ENCODE measurements around the gene AKR1B1.

Gene AKR1B1

GRCh38 chr7:134452991-134453473 lies 5.9 kb downstream of the AKR1B1 start:
- peaks cover 66% of the 10 kb centered on the region for H3K36me3 ChIP-seq

DNA sequence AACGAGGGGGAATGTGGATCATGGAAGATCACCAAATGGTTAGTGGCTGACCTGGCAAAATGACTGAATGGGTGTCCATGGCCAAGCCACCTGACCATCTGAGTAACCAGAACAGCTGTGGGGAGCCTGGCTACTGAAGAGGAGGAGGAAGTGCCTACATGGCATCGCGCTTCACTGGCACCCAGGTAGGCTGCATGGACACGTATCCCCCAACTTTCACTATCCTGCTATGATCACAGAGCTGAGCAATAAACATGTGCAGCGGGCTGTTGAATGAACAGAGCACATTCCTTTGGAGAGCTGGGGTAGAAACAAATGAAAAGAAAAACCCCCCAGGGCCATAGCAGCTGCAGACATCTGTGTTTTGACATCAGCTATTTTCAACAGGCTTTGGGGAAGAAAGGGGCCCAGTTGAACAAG lies 6.5 kb downstream of the AKR1B1 start:
- no peaks in the 10 kb centered on the region for H3K9me3 ChIP-seq (ENCODE audit: severe bottlenecking)
- H3K27ac ChIP-seq: no peak overlapping the region
- H3K4me3 ChIP-seq (ENCODE audit: low read depth, low read length): no peak overlapping the region
- TF ChIP-seq, protein P1, sequence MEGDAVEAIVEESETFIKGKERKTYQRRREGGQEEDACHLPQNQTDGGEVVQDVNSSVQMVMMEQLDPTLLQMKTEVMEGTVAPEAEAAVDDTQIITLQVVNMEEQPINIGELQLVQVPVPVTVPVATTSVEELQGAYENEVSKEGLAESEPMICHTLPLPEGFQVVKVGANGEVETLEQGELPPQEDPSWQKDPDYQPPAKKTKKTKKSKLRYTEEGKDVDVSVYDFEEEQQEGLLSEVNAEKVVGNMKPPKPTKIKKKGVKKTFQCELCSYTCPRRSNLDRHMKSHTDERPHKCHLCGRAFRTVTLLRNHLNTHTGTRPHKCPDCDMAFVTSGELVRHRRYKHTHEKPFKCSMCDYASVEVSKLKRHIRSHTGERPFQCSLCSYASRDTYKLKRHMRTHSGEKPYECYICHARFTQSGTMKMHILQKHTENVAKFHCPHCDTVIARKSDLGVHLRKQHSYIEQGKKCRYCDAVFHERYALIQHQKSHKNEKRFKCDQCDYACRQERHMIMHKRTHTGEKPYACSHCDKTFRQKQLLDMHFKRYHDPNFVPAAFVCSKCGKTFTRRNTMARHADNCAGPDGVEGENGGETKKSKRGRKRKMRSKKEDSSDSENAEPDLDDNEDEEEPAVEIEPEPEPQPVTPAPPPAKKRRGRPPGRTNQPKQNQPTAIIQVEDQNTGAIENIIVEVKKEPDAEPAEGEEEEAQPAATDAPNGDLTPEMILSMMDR (IDR thresholded peaks at IDR 0.05; ENCODE audit: low read depth, low read length): no peak
- no peaks in the 10 kb centered on the region for H3K27me3 ChIP-seq (ENCODE audit: insufficient read depth, low read depth, severe bottlenecking)
- peaks cover 72% of the 10 kb centered on the region for H3K36me3 ChIP-seq
- no peak for DNase-seq

More at GRCh38 chr7:134452991-134453473, 5.9 kb downstream of the AKR1B1 start:
- Histone ChIP-seq H3K4me3 (ENCODE audit: low read depth, low read length) (no peak overlapping the region), H3K27me3 (ENCODE audit: insufficient read depth, low read depth, severe bottlenecking) (no peaks in the 10 kb centered on the region), H3K27ac (no peak overlapping the region), H3K9me3 (ENCODE audit: severe bottlenecking) (no peaks in the 10 kb centered on the region)
- no peak for DNase-seq
- TF ChIP-seq, protein P1 (IDR thresholded peaks at IDR 0.05; ENCODE audit: low read depth, low read length): no peak

DNA sequence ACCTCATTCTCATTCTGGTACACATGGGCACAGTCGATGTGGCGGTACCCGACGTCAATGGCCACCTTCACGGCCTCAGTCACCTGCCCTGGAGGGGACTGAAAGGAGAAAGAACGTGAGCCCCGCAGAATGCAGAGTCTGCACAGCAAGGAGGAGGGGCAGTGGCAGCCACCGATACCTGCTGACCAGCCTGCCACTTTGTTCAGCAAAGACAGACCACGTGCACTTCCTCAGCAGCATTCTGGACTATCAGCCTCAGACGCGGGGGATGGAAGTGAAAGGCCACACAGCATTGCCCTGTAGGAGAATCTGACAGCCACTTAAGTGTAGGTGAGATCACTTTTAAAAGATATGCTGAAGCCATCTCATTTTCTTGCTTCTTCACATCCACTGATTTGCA lies 7.2 kb downstream of the AKR1B1 start:
- TF ChIP-seq, protein P1 (IDR thresholded peaks at IDR 0.05; ENCODE audit: low read depth, low read length): no peak
- no peaks in the 10 kb centered on the region for H3K27me3 ChIP-seq (ENCODE audit: insufficient read depth, low read depth, severe bottlenecking)
- H3K27ac ChIP-seq: no peak overlapping the region
- DNase-seq: no peak
- H3K9me3 ChIP-seq (ENCODE audit: severe bottlenecking): no peaks in the 10 kb centered on the region
- H3K36me3 ChIP-seq: peaks cover 73% of the 10 kb centered on the region
- H3K4me3 ChIP-seq (ENCODE audit: low read depth, low read length): no peak overlapping the region

GRCh38 chr7:134450294-134451000 lies 8.5 kb downstream of the AKR1B1 start:
- Histone ChIP-seq H3K27ac (no peak overlapping the region), H3K27me3 (ENCODE audit: insufficient read depth, low read depth, severe bottlenecking) (no peaks in the 10 kb centered on the region), H3K36me3 (peaks cover 73% of the 10 kb centered on the region), H3K9me3 (ENCODE audit: severe bottlenecking) (no peaks in the 10 kb centered on the region), H3K4me3 (ENCODE audit: low read depth, low read length) (no peak overlapping the region)
- TF ChIP-seq, protein P1 (IDR thresholded peaks at IDR 0.05; ENCODE audit: low read depth, low read length): no peak
- DNase-seq: no peak

GRCh38 chr7:134449680-134450079 lies 9.2 kb downstream of the AKR1B1 start:
- H3K27me3 ChIP-seq (ENCODE audit: insufficient read depth, low read depth, severe bottlenecking): no peaks in the 10 kb centered on the region
- DNase-seq: no peak
- TF ChIP-seq, protein P1 (IDR thresholded peaks at IDR 0.05; ENCODE audit: low read depth, low read length): no peak
- H3K4me3 ChIP-seq (ENCODE audit: low read depth, low read length): no peak overlapping the region
- H3K36me3 ChIP-seq: peaks cover 78% of the 10 kb centered on the region
- H3K27ac ChIP-seq: no peak overlapping the region
- H3K9me3 ChIP-seq (ENCODE audit: severe bottlenecking): no peaks in the 10 kb centered on the region
